ENCODE measurements around the gene GGPS1.
"Not testable (repeated sequence)": the region's sequence is repeated elsewhere in the genome, so short reads cannot be mapped to it uniquely, and the experiment has no call there.

The GGPS1 gene

DNA sequence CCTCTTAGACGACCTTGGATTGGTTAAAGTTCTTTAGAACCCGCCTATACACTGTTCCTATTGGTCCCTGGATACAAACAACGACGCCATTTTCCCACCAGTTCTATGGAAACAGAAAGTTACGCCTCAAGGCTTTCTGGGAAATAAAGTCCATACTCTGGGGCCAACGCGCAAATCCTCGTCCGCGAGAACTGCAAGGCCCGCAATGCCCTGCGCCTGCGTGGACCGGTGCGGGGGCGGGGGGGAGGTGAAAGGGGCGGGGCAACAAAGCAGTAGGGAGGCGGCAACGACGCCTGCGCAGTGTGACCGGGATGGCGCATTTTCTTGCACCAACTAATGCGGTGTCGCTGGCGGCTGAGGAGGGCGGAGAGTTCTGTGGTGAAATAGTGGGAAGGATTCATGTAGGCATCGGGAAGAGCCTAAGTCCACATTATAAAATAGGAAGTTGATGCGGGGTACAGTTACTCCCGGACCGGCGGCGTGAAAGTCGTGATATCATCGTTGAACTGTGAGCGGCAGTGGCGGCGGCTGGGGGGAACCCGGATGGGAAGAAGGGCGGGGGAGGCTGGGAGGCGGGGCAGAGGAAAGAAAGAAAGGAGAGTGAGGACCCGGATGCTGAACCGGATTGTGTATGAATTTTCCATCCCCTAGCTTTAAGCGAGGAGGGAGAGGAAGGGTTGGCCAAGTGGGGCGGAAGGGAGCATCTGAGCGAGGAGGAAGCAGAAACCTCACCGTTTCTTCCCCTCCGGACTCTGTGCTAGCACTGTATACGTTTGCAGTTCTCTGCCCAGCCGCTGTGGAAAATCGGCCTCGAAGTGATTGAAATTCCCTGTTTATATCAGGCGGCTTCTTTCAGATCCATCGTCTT, at the start of gene GGPS1:
TSS of gene GGPS1 (plus strand) at position 300 of the 868 bp plus-strand sequence. CDS start 6,695 bp downstream, outside the sequence.
- peak; percentile 99 for DNase-seq (ENCODE audit: low read depth)

GRCh38 chr1:235278915-235279292, 49.5 kb upstream of the GGPS1 start:
- no peak for DNase-seq (ENCODE audit: low read depth)

- DNase-seq (ENCODE audit: low read depth), result no peak
Observed at GRCh38 chr1:235279694-235280093, 48.7 kb upstream of the GGPS1 start.

- DNase-seq (ENCODE audit: low read depth), result no peak
Observed at GRCh38 chr1:235280467-235280866, 47.9 kb upstream of the GGPS1 start.

DNA sequence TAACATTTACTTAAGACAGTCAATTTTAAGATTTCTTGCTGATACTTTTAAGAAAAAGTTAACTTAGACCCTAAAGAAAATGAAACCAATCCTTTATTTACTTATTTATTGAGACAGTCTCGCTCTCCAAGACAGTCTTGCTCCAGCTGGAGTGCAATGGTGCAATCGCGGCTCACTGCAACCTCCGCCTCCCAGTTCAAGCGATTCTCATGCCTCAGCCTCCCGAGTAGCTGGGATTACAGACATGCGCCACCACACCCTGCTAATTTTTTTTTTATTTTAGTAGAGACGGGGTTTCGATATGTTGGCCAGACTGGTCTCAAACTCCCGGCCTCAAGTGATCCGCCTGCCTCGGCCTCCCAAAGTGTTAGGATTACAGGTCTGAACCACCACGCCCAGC, 44.7 kb upstream of the GGPS1 start:
- DNase-seq (ENCODE audit: low read depth), result not testable (repeated sequence)

DNA sequence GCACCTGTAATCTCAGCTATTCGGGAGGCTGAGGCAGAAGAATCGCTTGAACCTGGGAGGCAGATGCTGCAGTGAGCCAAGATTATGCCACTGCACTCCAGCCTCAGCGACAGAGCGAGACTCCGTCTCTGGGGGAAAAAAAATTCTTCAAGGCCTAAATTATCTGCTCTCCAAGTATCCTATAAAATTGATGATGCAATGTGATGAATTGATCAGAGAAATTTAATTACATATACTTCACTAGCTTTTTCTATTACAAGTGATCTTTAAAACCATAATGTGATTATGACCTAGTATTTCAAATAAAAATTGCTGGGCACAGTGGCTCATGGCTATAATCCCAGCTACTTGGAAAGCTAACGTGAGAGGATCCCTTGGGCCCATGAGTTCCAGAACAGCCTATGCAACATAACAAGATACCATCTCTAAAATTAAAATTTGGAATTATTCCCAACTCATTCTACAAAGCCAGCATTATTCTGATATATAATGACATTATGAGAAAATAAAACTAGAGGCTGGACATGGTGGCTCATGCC, 44.1 kb upstream of the GGPS1 start:
- no peak for DNase-seq (ENCODE audit: low read depth)

- DNase-seq (ENCODE audit: low read depth), result no peak
Observed at GRCh38 chr1:235286667-235287066, 41.7 kb upstream of the GGPS1 start.

- DNase-seq (ENCODE audit: low read depth), result no peak
Observed at GRCh38 chr1:235287208-235287882, 41.0 kb upstream of the GGPS1 start.

GRCh38 chr1:235289859-235290739, 38.3 kb upstream of the GGPS1 start:
- DNase-seq (ENCODE audit: low read depth), result no peak

DNA sequence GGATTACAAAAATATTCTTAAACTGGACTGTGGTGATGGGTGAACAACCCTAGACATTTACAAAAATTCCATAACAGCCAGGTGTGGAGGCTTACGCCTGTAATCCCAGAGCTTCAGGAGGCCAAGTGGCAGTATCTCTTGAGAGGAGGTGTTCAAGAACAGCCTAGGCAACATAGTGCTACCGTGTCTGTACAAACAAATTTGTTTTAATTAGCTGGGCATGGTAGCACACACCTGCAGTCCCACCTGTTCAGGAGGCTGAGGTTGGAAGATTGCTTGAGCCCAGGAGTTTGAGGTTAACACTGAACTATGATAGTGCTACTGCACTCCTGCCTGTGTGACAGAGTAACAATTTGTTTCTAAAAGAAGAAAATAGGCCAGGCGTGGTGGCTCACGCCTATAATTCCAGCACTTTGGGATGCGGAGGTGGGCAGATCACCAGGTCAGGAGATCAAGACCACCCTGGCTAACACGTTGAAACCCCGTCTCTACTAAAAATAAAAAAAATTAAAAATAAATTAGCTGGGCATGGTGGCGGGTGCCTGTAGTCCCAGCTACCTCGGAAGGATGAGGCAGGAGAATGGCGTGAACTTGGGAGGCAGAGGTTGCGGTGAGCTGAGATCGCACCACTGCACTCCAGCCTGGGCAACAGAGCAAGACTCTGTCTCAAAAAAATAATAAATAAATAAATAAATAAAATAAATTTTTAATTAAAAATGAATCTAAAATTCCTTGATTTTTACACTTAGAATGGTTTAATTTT, 37.4 kb upstream of the GGPS1 start:
- no peak for DNase-seq (ENCODE audit: low read depth)

DNA sequence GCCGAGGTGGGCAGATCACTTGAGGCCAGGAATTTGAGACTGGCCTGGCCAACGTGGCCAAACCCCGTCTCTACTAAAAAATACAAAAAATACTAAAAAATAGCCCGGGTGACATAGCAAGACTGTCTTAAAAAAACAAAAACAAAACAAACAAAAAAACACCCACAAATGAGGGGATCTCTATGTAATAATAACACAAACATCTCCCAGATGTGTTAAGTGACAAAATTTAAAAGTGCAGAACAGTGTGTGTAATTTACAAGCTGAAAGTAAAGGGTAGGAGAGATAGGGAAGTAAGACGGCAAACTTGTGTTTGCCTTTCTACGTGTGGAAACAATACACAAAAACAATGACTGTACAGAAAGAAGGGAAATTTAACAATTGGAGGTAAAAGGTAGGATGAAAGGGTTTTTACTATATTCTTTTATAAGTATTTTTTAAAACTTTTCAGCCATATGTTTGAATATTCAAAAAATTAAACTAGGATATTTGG, 36.7 kb upstream of the GGPS1 start:
- no peak for DNase-seq (ENCODE audit: low read depth)

DNA sequence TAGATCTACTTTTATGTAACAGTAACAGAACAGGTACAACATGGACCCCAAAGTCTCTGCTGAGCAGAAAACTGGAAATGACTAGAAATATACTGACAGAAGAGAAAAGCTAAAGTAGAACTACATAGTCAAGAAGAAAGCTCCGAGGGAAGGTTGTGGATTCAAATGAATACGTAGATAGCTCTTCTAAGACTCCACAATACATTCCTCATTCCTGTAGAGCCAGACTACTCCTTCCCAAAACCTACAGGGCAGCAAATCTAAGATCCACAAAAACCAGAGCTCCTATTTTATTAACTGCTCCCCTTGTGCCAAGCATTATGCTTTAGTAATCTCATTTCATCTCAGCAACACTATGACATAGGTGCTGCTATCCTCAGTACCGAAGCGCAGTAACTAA, 35.6 kb upstream of the GGPS1 start:
- DNase-seq (ENCODE audit: low read depth), result no peak

GRCh38 chr1:235293322-235293942, 34.9 kb upstream of the GGPS1 start:
- no peak for DNase-seq (ENCODE audit: low read depth)

GRCh38 chr1:235295902-235296350, 32.4 kb upstream of the GGPS1 start:
- no peak for DNase-seq (ENCODE audit: low read depth)

GRCh38 chr1:235296729-235297128, 31.6 kb upstream of the GGPS1 start:
- DNase-seq (ENCODE audit: low read depth), result no peak

DNA sequence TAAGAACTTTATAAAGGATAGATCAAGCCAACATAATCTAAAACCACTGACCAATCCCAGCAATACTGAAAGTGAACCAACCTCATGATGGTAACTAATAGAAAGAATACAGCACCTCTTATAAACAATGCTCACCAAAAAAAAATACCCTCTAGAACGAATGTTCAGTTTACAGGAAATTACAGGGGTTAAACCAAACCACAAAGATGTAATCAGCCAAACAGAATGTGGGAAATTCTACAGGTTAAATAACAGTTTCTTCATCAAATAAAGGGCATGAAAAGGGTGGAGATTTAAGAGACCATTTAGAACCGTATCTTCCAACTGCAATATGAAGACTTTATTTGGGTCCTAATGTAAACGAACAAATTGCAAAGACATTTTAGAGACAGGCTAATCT, 30.8 kb upstream of the GGPS1 start:
- DNase-seq (ENCODE audit: low read depth), result no peak

GRCh38 chr1:235298758-235299157, 29.6 kb upstream of the GGPS1 start:
- no peak for DNase-seq (ENCODE audit: low read depth)

GRCh38 chr1:235299169-235299858, 29.1 kb upstream of the GGPS1 start:
- no peak for DNase-seq (ENCODE audit: low read depth)

DNA sequence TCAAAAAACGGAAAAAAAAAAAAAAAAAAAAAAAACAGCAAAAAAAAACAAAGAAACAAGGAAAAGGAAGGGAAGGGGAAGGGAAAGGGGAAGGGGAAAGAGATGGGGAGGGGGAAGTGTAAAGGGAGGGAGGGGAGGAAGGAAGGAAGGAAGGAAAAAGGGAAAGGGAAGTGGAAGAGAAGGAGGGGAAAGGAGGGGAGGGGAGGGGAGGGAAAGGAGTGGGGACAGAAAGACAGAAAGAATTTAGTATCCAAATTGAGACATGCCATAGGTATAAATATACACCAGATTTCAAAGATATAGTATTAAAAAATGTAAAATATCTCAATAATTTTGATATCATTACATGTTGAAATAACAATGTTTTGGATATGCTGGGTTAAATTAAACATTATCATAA, 26.2 kb upstream of the GGPS1 start:
- DNase-seq (ENCODE audit: low read depth), result no peak
